Mucosa of rectum (tissue), 2 donors: Measurements from ENCODE around the gene OR2AG1.

Experiments used
- H3K27ac ChIP-seq, 2 donors: one replicate each; pipeline ENCODE4 v1.7.0; 2013; ENCODE audit warnings: inconsistent platforms in 2 of 2, low read depth in 2 of 2, low read length in 2 of 2
- H3K27me3 ChIP-seq, 2 donors: one replicate each; pipeline ENCODE4 v1.7.0; 2013; ENCODE audit warnings: low read length in 2 of 2; ENCODE audit not compliant: control insufficient read depth in 2 of 2, insufficient read depth in 2 of 2
- H3K36me3 ChIP-seq, 2 donors: one replicate each; pipeline ENCODE4 v1.7.0; 2013; ENCODE audit warnings: low read length in 2 of 2; ENCODE audit not compliant: control insufficient read depth in 2 of 2, insufficient read depth in 2 of 2
- H3K4me1 ChIP-seq, 2 donors: one replicate each; pipeline ENCODE4 v1.7.0; 2013; ENCODE audit warnings: low read length in 2 of 2, mild to moderate bottlenecking in 1 of 2; ENCODE audit not compliant: control insufficient read depth in 2 of 2, insufficient read depth in 2 of 2
- H3K4me3 ChIP-seq, 2 donors: one replicate each; pipeline ENCODE4 v1.7.0; 2013; ENCODE audit warnings: low read length in 2 of 2
- H3K9ac ChIP-seq, 2 donors: one replicate each; pipeline ENCODE4 v1.7.0; 2013; ENCODE audit warnings: low read length in 2 of 2, low read depth in 1 of 2, mild to moderate bottlenecking in 1 of 2
- H3K9me3 ChIP-seq, 2 donors: one replicate each; pipeline ENCODE4 v1.7.0; 2013; ENCODE audit warnings: low read length in 2 of 2; ENCODE audit not compliant: control insufficient read depth in 2 of 2
- donor health status: healthy.
- donor health status: Normal muscosa, but diverticular disease.

Gene OR2AG1

GRCh38 chr11:6825231-6825744, 42.5 kb downstream of the OR2AG1 start:
- Histone ChIP-seq H3K36me3 (no peaks in the 10 kb centered on the region), H3K4me3 (no peak overlapping the region), H3K27me3 (no peaks in the 10 kb centered on the region), H3K27ac (no peak overlapping the region), H3K4me1 (no peaks in the 10 kb centered on the region), H3K9me3 (no peaks in the 10 kb centered on the region), H3K9ac (no peak overlapping the region)

GRCh38 chr11:6828103-6828502, 45.3 kb downstream of the OR2AG1 start:
- H3K4me1 ChIP-seq, result no peaks in the 10 kb centered on the region
- H3K36me3 ChIP-seq, result no peaks in the 10 kb centered on the region
- H3K27me3 ChIP-seq, result no peaks in the 10 kb centered on the region
- no peak overlapping the region for H3K4me3 ChIP-seq
- H3K9me3 ChIP-seq, result no peaks in the 10 kb centered on the region
- no peak overlapping the region for H3K27ac ChIP-seq
- no peak overlapping the region for H3K9ac ChIP-seq

GRCh38 chr11:6833356-6833755, 50.5 kb downstream of the OR2AG1 start:
- Histone ChIP-seq H3K4me3 (no peak overlapping the region), H3K27ac (no peak overlapping the region), H3K4me1 (no peaks in the 10 kb centered on the region), H3K27me3 (no peaks in the 10 kb centered on the region), H3K36me3 (no peaks in the 10 kb centered on the region), H3K9ac (no peak overlapping the region), H3K9me3 (no peaks in the 10 kb centered on the region)

DNA sequence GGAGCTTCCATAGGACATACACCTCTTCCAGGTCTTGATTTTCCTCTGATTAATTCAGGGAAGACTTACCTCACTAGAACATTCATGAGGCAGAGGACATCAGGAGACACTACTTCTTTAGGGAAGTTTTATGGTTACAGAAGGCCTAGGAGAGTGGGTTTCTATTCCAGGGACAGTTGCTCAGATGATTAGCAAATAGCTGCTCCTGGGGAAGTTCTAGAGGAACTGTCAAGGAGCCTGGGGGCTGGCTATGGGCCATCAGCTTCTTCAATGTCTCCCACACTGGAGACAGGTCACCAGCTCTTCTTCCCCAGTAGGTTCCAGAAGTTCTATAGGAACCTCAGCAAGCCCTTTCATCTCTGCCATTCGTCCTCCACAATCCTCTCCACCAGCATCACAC, 51.2 kb downstream of the OR2AG1 start:
- Histone ChIP-seq H3K36me3 (no peaks in the 10 kb centered on the region), H3K27me3 (no peaks in the 10 kb centered on the region), H3K4me1 (no peaks in the 10 kb centered on the region)

More for the DNA sequence above, 51.2 kb downstream of the OR2AG1 start:
- H3K9ac ChIP-seq, result no peak overlapping the region
- H3K27ac ChIP-seq, result no peak overlapping the region
- H3K9me3 ChIP-seq, result no peaks in the 10 kb centered on the region
- no peak overlapping the region for H3K4me3 ChIP-seq
